ENCODE data around the gene PTPRJ. TPM values are rescaled to one million over a fixed set of nuclear protein-coding genes. Genes with fewer than 3 reads are reported as not detected.
"Not testable (repeated sequence)": the region's sequence is repeated elsewhere in the genome, so short reads cannot be mapped to it uniquely, and the experiment has no call there.

PTPRJ gene
- total RNA-seq, 1 donor from 2014 or later = under 0.01 TPM

- no peak for DNase-seq (ENCODE audit: low read depth in 2 of 2)
Observed at GRCh38 chr11:48017831-48018527, 37.6 kb downstream of the PTPRJ start.

- DNase-seq (ENCODE audit: low read depth in 2 of 2) = no peak
Observed at GRCh38 chr11:48018528-48019216, 38.3 kb downstream of the PTPRJ start.

GRCh38 chr11:48019217-48019584 lies 38.8 kb downstream of the PTPRJ start:
- peak in 1 of 2 donors; percentile 59 for DNase-seq (ENCODE audit: low read depth in 2 of 2)

- no peak for DNase-seq (ENCODE audit: low read depth in 2 of 2)
Observed at GRCh38 chr11:48019595-48019994, 39.2 kb downstream of the PTPRJ start.

GRCh38 chr11:48020092-48020755 lies 39.9 kb downstream of the PTPRJ start:
- no peak for DNase-seq (ENCODE audit: low read depth in 2 of 2)

- DNase-seq (ENCODE audit: low read depth in 2 of 2) = not testable (repeated sequence)
Observed at GRCh38 chr11:48021201-48021820, 41.0 kb downstream of the PTPRJ start.

- no peak for DNase-seq (ENCODE audit: low read depth in 2 of 2)
Observed at GRCh38 chr11:48022445-48022844, 42.1 kb downstream of the PTPRJ start.

GRCh38 chr11:48023608-48024007 lies 43.2 kb downstream of the PTPRJ start:
- not testable (repeated sequence) for DNase-seq (ENCODE audit: low read depth in 2 of 2)

- no peak for DNase-seq (ENCODE audit: low read depth in 2 of 2)
Observed at GRCh38 chr11:48024635-48025071, 44.3 kb downstream of the PTPRJ start.

GRCh38 chr11:48025293-48025983 lies 45.1 kb downstream of the PTPRJ start:
- DNase-seq (ENCODE audit: low read depth in 2 of 2) = no peak

GRCh38 chr11:48025984-48026340 lies 45.6 kb downstream of the PTPRJ start:
- no peak for DNase-seq (ENCODE audit: low read depth in 2 of 2)

- DNase-seq (ENCODE audit: low read depth in 2 of 2) = peak in 1 of 2 donors; percentile 57
Observed at GRCh38 chr11:48028914-48029680, 48.7 kb downstream of the PTPRJ start.

GRCh38 chr11:48029681-48030290 lies 49.4 kb downstream of the PTPRJ start:
- no peak for DNase-seq (ENCODE audit: low read depth in 2 of 2)

- DNase-seq (ENCODE audit: low read depth in 2 of 2) = no peak
Observed at GRCh38 chr11:48031602-48032001, 51.2 kb downstream of the PTPRJ start.

GRCh38 chr11:48032721-48033120 lies 52.4 kb downstream of the PTPRJ start:
- no peak for DNase-seq (ENCODE audit: low read depth in 2 of 2)

GRCh38 chr11:48033918-48034341 lies 53.6 kb downstream of the PTPRJ start:
- no peak for DNase-seq (ENCODE audit: low read depth in 2 of 2)

- DNase-seq (ENCODE audit: low read depth in 2 of 2) = no peak
Observed at GRCh38 chr11:48034926-48035871, 54.8 kb downstream of the PTPRJ start.

- no peak for DNase-seq (ENCODE audit: low read depth in 2 of 2)
Observed at GRCh38 chr11:48036011-48036410, 55.7 kb downstream of the PTPRJ start.

- no peak for DNase-seq (ENCODE audit: low read depth in 2 of 2)
Observed at GRCh38 chr11:48036466-48036865, 56.1 kb downstream of the PTPRJ start.

All from lung microvascular endothelial cell (primary cell).